Endodermal cell (in vitro differentiated cells): Measurements from ENCODE around the gene SPATA17. TPM values are rescaled to one million over a fixed set of nuclear protein-coding genes. Genes with fewer than 3 reads are reported as not detected.

Experiments
- DNase-seq: peaks from one replicate; pipeline ENCODE4 v3.0.0-alpha.2; 2017
- H3K27ac ChIP-seq: 2 replicates; pipeline ENCODE4 v1.5.1; 2013; ENCODE audit warnings: mild to moderate bottlenecking, low read depth, low read length, moderate library complexity
- H3K27me3 ChIP-seq: 2 replicates; pipeline ENCODE4 v1.6.1; 2013; ENCODE audit warnings: mild to moderate bottlenecking, low read length, moderate library complexity; ENCODE audit not compliant: insufficient read depth, control insufficient read depth, poor library complexity, severe bottlenecking
- H3K36me3 ChIP-seq: 2 replicates; pipeline ENCODE4 v1.7.0; 2013; ENCODE audit warnings: mild to moderate bottlenecking, low read length, moderate library complexity; ENCODE audit not compliant: control insufficient read depth, insufficient read depth
- H3K4me1 ChIP-seq: one replicate; pipeline ENCODE4 v1.7.0; 2013; ENCODE audit warnings: low read length; ENCODE audit not compliant: control insufficient read depth, insufficient read depth
- H3K4me3 ChIP-seq: 2 replicates; pipeline ENCODE4 v1.5.1; 2013; ENCODE audit warnings: mild to moderate bottlenecking, low read length, moderate library complexity
- H3K9ac ChIP-seq: 2 replicates; pipeline ENCODE4 v1.6.1; 2013; ENCODE audit warnings: mild to moderate bottlenecking, low read length, moderate library complexity; ENCODE audit not compliant: poor library complexity, severe bottlenecking; ENCODE audit errors: extremely low read depth
- H3K9me3 ChIP-seq: 2 replicates; pipeline ENCODE4 v1.6.1; 2013; ENCODE audit warnings: mild to moderate bottlenecking, low read length, moderate library complexity; ENCODE audit not compliant: control insufficient read depth
- H3K27ac Mint-ChIP-seq: 2 replicates; pipeline ENCODE4 v1.8.0; 2020; ENCODE audit warnings: mixed read lengths
- H3K27me3 Mint-ChIP-seq: 2 replicates; pipeline ENCODE4 v1.8.0; 2021; ENCODE audit warnings: mild to moderate bottlenecking, mixed read lengths; ENCODE audit not compliant: insufficient read depth
- H3K36me3 Mint-ChIP-seq: 2 replicates; pipeline ENCODE4 v1.8.0; 2020; ENCODE audit warnings: low read depth, mixed read lengths
- H3K4me1 Mint-ChIP-seq: 2 replicates; pipeline ENCODE4 v1.8.0; 2020; ENCODE audit warnings: mixed read lengths
- H3K4me3 Mint-ChIP-seq: 2 replicates; pipeline ENCODE4 v1.8.0; 2020; ENCODE audit warnings: mild to moderate bottlenecking, moderate library complexity, mixed read lengths
- H3K9me3 Mint-ChIP-seq: 2 replicates; pipeline ENCODE4 v1.8.0; 2020; ENCODE audit warnings: mild to moderate bottlenecking, mixed read lengths
- CTCF ChIP-seq: fragments of 200-600 bp; sonication (generic); conservative IDR thresholded peaks from 2 replicates; pipeline ENCODE4 v1.5.0; 2021; ENCODE audit warnings: antibody characterized with exemption, mild to moderate bottlenecking
- WGBS, 2 experiments: methylation state at CpG; one replicate each; pipeline versions ENCODE4 v1.1.5 to v1.1.7; 2013; ENCODE audit warnings: missing lambda C conversion rate in 2 of 2, mixed read lengths in 1 of 2; ENCODE audit not compliant: insufficient coverage in 1 of 2, insufficient read length in 1 of 2; 5-methylcytosine and 5-hydroxymethylcytosine counted together
- total RNA-seq, 2 donors: library from RNA; stranded (reverse); fragmentation: NEBNext Ultra II Directional in 1 of 2; extraction: Animal tissue kit (Norgen Biotek cat#: 25700) in 1 of 2; gene quantifications; 2 replicates in 1 of 2; 3 replicates in 1 of 2; pipeline ENCODE4 v1.2.1, GENCODE V29; 2021

Gene SPATA17
- total RNA-seq, 2 donors from 2014 or later, result 0.93 to 1.6 TPM

DNA sequence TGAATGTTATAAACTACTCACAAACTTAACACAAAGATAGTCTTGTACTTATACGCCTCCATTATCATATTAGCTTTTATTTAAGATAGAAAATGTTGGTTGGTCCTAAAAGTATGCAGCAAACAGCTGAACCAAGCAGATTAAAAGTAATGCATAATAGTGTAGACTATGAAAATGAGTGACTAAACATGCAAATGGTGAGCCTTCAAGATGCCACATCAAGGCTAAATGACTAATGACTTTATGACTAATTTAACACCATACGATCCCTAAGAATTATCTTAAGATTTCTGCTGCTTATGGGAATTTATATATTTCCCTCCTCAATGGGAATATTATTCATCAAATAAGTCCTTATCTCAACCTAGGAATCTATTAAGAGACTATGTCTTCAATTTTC is 4.8 kb upstream of the SPATA17 start:
- H3K36me3 ChIP-seq, result no peaks in the 10 kb centered on the region
- WGBS, 2 experiments, result 100% methylated on average over 1 of the region's 2 CpGs; no CpG with 5 or more reads in 1 of the 2 experiments
- H3K4me1 Mint-ChIP-seq, result peaks cover 11% of the 10 kb centered on the region

DNA sequence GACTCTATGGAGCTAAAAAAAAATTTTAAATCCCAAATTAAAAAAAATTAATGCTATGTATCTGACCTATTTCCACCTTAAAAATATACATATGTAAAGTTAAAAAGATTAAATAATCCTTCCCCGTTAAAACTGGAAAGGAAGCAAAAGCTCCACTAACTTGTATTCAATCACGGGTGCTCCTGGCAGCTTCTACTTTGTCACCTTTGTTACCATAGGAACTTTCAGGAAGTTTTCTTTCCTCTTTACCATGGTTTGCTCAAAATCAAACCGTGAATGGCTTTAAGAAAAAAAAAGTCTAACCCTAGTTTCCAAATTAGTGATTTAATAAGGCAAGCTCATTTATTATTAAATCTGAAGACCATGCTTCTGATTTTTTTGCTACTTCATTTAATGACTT is 3.7 kb upstream of the SPATA17 start:
- H3K36me3 Mint-ChIP-seq, result peaks cover 4% of the 10 kb centered on the region
- H3K4me3 Mint-ChIP-seq, result no peak overlapping the region
- Histone ChIP-seq H3K4me1 (no peaks in the 10 kb centered on the region), H3K9ac (no peak overlapping the region), H3K36me3 (no peaks in the 10 kb centered on the region), H3K27me3 (no peaks in the 10 kb centered on the region), H3K4me3 (no peak overlapping the region), H3K9me3 (no peaks in the 10 kb centered on the region), H3K27ac (no peak overlapping the region)
- WGBS, 2 experiments, result 73 to 76% methylated on average over 2 to 3 of the region's 3 CpGs
- H3K27me3 Mint-ChIP-seq, result no peaks in the 10 kb centered on the region
- H3K4me1 Mint-ChIP-seq, result peaks cover 9% of the 10 kb centered on the region
- no peak for DNase-seq
- no peak overlapping the region for H3K27ac Mint-ChIP-seq
- TF ChIP-seq CTCF, result no peak
- H3K9me3 Mint-ChIP-seq, result no peaks in the 10 kb centered on the region

More for the DNA sequence above, 4.8 kb upstream of the SPATA17 start:
- H3K9ac ChIP-seq, result no peak overlapping the region
- DNase-seq, result no peak
- H3K27ac ChIP-seq, result no peak overlapping the region
- peaks cover 4% of the 10 kb centered on the region for H3K36me3 Mint-ChIP-seq
- no peaks in the 10 kb centered on the region for H3K9me3 Mint-ChIP-seq
- H3K27ac Mint-ChIP-seq, result no peak overlapping the region
- H3K4me3 ChIP-seq, result no peak overlapping the region
- H3K27me3 Mint-ChIP-seq, result no peaks in the 10 kb centered on the region
- H3K9me3 ChIP-seq, result no peaks in the 10 kb centered on the region
- H3K27me3 ChIP-seq, result no peaks in the 10 kb centered on the region
- no peaks in the 10 kb centered on the region for H3K4me1 ChIP-seq
- H3K4me3 Mint-ChIP-seq, result no peak overlapping the region
- no peak for TF ChIP-seq CTCF

DNA sequence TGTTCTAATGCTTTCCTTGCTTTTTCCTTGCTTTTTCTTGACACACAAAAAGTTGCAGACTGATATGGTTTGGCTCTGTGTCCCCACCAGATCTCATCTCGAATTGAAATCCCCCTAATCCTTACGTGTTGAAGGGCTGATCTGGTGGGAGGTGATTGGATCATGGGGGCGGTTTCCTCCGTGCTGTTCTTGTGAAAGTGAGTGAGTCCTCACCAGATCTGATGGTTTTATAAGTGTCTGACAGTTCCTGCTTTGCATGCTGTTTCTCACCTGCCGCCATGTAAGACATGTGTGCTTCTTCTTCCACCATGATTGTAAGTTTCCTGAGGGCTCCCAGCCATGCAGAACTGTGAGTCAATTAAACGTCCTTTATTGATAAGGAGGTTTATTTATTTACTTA is 11.3 kb downstream of the SPATA17 start:
- Histone ChIP-seq H3K4me3 (no peak overlapping the region), H3K27ac (no peak overlapping the region), H3K27me3 (no peaks in the 10 kb centered on the region), H3K9me3 (no peaks in the 10 kb centered on the region), H3K4me1 (no peaks in the 10 kb centered on the region), H3K9ac (no peak overlapping the region), H3K36me3 (no peaks in the 10 kb centered on the region)
- no peaks in the 10 kb centered on the region for H3K9me3 Mint-ChIP-seq
- no peak overlapping the region for H3K27ac Mint-ChIP-seq
- peaks cover 10% of the 10 kb centered on the region for H3K4me1 Mint-ChIP-seq
- H3K4me3 Mint-ChIP-seq, result no peak overlapping the region
- DNase-seq, result no peak
- TF ChIP-seq CTCF, result no peak
- H3K36me3 Mint-ChIP-seq, result no peaks in the 10 kb centered on the region
- peaks cover 2% of the 10 kb centered on the region for H3K27me3 Mint-ChIP-seq
- WGBS, 2 experiments, result 82 to 85% methylated on average over 4 to 6 of the region's 6 CpGs
